OCI-LY3 (cell line): Measurements from ENCODE around the gene UGT1A5.
"Not testable (repeated sequence)": the region's sequence is repeated elsewhere in the genome, so short reads cannot be mapped to it uniquely, and the experiment has no call there.

Experiments
- H2AFZ ChIP-seq: fragments of 200-600, 300-600 bp; shearing (Covaris generic); 2 replicates; pipeline ENCODE4 v1.6.0; 2014; ENCODE audit warnings: antibody characterized with exemption, low read depth, low read length
- H3K27ac ChIP-seq: fragments of 200-600, 300-600 bp; sonication (generic); 2 replicates; pipeline ENCODE4 v1.5.1; 2014; ENCODE audit warnings: mild to moderate bottlenecking, low read length, moderate library complexity, mixed read lengths
- H3K27me3 ChIP-seq: fragments of 200-600, 300-600 bp; sonication (generic); 2 replicates; pipeline ENCODE4 v1.6.1; 2014; ENCODE audit warnings: low read depth, low read length, mixed read lengths
- H3K36me3 ChIP-seq: fragments of 200-600, 300-600 bp; sonication (generic); replicated peaks from 2 replicates; pipeline ENCODE3; 2014; ENCODE audit warnings: low read depth, low read length, mixed read lengths
- H3K4me1 ChIP-seq: fragments of 300-600, 200-600 bp; sonication (generic); 2 replicates; pipeline ENCODE4 v1.6.1; 2014; ENCODE audit warnings: low read length, mixed read lengths
- H3K4me2 ChIP-seq: fragments of 200-600, 300-600 bp; sonication (generic); 2 replicates; pipeline ENCODE4 v1.6.1; 2014; ENCODE audit warnings: low read length, mixed read lengths
- H3K4me3 ChIP-seq: fragments of 300-600, 200-600 bp; sonication (generic); 2 replicates; pipeline ENCODE4 v1.5.1; 2014; ENCODE audit warnings: antibody characterized with exemption, mild to moderate bottlenecking, low read length, moderate library complexity
- H3K79me2 ChIP-seq: fragments of 300-600, 200-600 bp; shearing (Covaris generic); 2 replicates; pipeline ENCODE4 v1.6.1; 2014; ENCODE audit warnings: mild to moderate bottlenecking, low read length, mixed read lengths
- H3K9ac ChIP-seq: fragments of 300-600, 200-600 bp; shearing (Covaris generic); 2 replicates; pipeline ENCODE4 v1.6.0; 2014; ENCODE audit warnings: mild to moderate bottlenecking, low read length, moderate library complexity
- H3K9me3 ChIP-seq: fragments of 200-600, 300-600 bp; shearing (Covaris generic); 2 replicates; pipeline ENCODE4 v1.6.1; 2014; ENCODE audit warnings: low read length, mixed read lengths; ENCODE audit not compliant: insufficient read depth
- H4K20me1 ChIP-seq: fragments of 200-600, 300-600 bp; sonication (generic); 2 replicates; pipeline ENCODE4 v1.6.1; 2016; ENCODE audit warnings: low read length, mixed read lengths; ENCODE audit not compliant: insufficient read depth
- CTCF ChIP-seq: fragments of 200-600, 300-600 bp; sonication (generic); IDR thresholded peaks from 2 replicates; pipeline ENCODE4 v1.5.1; 2014; ENCODE audit warnings: antibody characterized with exemption, low read length, low read depth
- EZH2phosphoT487 ChIP-seq: fragments of 200-600 bp; shearing (Covaris generic); IDR thresholded peaks from 2 replicates; pipeline ENCODE4 v1.6.1; 2018; ENCODE audit warnings: antibody characterized with exemption, mixed run types, low read depth

UGT1A5 gene

DNA sequence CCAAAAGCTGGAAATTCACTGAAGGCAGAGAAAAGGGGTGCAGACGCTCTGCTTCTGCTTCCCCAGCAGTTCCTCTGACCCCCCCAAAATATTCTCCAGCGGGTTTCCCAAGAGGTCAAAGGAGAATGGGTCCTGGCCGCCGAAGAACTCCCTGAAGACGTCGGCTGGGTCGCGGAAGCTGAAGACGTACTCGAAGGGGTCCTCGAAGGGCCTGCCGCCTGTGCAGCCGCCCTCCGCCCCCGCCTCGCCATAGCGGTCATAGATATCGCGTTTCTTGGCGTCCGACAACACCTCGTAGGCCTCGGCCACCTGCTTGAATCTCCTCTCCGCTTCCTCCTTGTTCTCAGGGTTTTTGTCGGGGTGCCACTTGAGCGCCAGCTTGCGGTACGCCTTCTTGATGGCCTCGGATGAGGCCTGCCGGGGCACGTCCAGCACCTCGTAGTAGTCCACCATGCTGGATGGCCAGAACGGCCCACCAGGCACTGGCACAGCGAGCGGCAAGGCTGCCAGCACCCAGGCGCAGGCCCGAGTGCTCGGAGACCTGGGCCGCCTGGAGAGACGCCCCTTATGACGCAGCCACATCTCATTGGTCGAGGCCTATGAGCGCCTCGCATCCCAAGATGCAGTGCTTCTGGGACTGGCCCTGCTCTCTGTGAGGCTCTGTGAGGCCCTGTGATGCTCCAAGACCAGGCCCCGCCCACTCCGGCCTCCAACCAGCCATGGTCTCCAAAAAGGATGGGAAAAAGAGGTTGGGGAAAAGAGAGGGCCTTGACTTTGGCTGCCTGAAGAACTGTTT lies 31.0 kb downstream of the UGT1A5 start:
- Histone ChIP-seq H3K9ac (no peak overlapping the region), H3K4me3 (no peak overlapping the region), H2AFZ (no peak overlapping the region), H3K4me2 (no peak overlapping the region), H3K36me3 (no peaks in the 10 kb centered on the region), H3K27ac (no peak overlapping the region), H3K9me3 (no peaks in the 10 kb centered on the region), H3K27me3 (no peaks in the 10 kb centered on the region), H3K4me1 (no peaks in the 10 kb centered on the region), H4K20me1 (no peaks in the 10 kb centered on the region), H3K79me2 (no peaks in the 10 kb centered on the region)
- TF ChIP-seq EZH2phosphoT487, result no peak
- no peak for TF ChIP-seq CTCF

DNA sequence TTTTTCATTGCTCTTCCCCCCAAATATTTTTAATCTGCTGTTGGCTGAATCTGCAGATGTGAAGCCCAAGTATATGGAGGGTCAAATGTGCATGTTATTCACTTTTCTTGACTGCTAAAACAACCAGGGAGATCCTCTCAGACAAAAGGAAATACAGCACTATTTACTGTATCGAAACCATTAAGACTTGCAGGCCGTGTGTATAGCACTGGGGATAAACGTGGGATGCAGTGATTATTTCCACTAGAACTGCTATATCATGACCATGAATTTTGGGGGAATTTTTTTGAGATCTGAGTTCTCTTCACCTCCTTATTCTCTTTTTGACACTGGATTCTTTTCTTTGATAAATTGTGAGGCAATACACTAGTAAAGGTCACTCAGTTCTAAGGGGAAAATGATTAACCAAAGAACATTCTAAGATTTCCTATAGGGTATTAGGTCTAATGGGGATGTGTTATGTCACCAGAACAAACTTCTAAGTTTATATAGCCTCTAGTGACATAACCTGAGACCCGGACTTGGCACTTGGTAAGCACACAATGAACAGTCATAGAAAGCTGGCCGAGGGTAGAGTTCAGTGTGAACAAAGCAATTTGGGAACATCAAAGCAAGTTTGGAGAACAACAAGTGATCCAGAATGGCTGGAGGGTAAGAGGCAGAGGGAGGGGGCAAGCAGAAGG lies 32.5 kb downstream of the UGT1A5 start:
- Histone ChIP-seq H3K36me3 (no peaks in the 10 kb centered on the region), H3K27ac (no peak overlapping the region), H3K4me2 (no peak overlapping the region), H2AFZ (no peak overlapping the region), H3K27me3 (no peaks in the 10 kb centered on the region), H4K20me1 (no peaks in the 10 kb centered on the region), H3K4me3 (no peak overlapping the region), H3K79me2 (no peaks in the 10 kb centered on the region), H3K9ac (no peak overlapping the region), H3K4me1 (no peaks in the 10 kb centered on the region), H3K9me3 (no peaks in the 10 kb centered on the region)
- TF ChIP-seq EZH2phosphoT487 (no peak), CTCF (no peak)

DNA sequence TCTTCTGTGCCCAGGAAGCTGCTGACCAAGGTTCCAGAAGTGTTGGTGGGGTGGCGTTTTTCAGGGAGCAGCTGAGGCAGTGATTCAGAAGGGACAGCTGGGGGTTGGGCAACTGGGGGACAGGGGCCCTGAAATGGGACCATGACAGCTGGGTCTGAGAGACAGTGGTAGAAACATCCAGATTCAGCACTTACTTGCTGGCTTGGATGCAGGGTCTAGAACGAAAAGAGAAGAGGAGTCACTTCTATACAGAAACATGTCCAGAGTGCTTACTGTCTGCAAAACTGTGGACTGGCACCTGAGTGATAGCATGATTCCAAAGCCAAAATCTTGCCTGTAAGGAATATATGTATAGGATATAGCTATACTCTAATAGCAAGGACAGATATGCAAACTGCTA lies 33.1 kb downstream of the UGT1A5 start:
- not testable (repeated sequence) for H3K9ac ChIP-seq, H2AFZ ChIP-seq, H3K27me3 ChIP-seq, H3K4me3 ChIP-seq, H3K4me2 ChIP-seq, H3K36me3 ChIP-seq, H3K79me2 ChIP-seq, H4K20me1 ChIP-seq, H3K9me3 ChIP-seq, H3K4me1 ChIP-seq, H3K27ac ChIP-seq

DNA sequence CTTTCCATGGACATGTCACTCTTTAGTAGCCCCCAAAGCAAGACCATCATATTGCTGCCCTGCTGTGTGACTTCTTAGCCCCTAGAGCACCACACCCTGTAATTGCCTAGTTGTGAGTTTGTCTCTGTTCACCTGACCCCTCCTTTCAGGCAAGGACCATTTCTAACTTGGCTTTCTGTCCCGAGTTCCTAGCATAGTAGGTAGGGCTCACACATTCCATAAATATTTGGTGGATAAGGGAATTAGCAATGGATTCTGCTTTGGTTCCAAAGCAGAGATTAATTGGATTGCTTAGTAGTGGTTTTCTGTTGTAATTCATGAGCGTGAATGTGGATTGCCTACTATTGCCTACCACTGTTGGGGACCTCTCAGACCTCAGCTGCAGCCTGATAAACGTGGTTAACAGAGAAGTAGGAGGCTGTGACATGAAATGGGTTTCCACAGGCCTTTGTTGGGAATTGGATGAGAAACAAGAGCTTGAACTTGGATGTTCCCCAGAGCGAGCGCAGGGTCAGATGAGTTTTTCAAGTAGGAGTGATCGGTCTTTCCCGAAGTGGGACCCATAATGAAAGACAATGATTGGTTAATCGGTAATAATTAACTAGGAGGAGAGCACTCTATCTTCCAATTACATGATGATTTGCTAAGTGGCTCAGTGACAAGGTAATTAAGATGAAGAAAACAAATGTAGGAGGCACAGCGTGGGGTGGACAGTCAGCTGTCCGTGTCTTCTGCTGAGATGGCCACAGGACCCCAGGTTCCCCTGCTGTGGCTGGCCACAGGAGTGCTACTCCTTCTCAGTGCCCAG lies 34.0 kb downstream of the UGT1A5 start:
- TF ChIP-seq CTCF, result no peak
- TF ChIP-seq EZH2phosphoT487, result no peak
- H3K27ac ChIP-seq, result no peak overlapping the region
- H2AFZ ChIP-seq, result no peak overlapping the region
- no peaks in the 10 kb centered on the region for H3K27me3 ChIP-seq
- no peaks in the 10 kb centered on the region for H3K36me3 ChIP-seq
- H3K9me3 ChIP-seq, result no peaks in the 10 kb centered on the region
- H3K4me3 ChIP-seq, result no peak overlapping the region
- no peaks in the 10 kb centered on the region for H3K79me2 ChIP-seq
- no peak overlapping the region for H3K9ac ChIP-seq
- H3K4me2 ChIP-seq, result no peak overlapping the region
- H3K4me1 ChIP-seq, result no peaks in the 10 kb centered on the region
- H4K20me1 ChIP-seq, result no peaks in the 10 kb centered on the region
